IMR-90 (cell line): ENCODE data around the gene TM4SF5. TPM values are rescaled to one million over a fixed set of nuclear protein-coding genes. Genes with fewer than 3 reads are reported as not detected.

Experiments
- ATAC-seq: fragments of 200-7000 bp; cut with Tn5 transposase; 2 replicates; pipeline ENCODE4 v1.9.1; 2020; ENCODE audit warnings: low read depth, mild to moderate bottlenecking, moderate library complexity
- BruUV-seq: library from RNA; stranded (reverse); fragments of 400-500 nt; replicated peaks from 2 replicates; lab custom pipeline; 2021; lab: Mats Ljungman, UMichigan
- CTCF ChIA-PET: fragments of 300-600 bp; formaldehyde crosslinking; extraction: SDS; loops from one replicate; lab custom pipeline; 2021; ENCODE audit warnings: antibody characterized with exemption; lab: Yijun Ruan, JAX
- POLR2A ChIA-PET: fragments of 300-600 bp; sonication (Branson Sonifier 250); formaldehyde crosslinking; loops from one replicate; lab custom pipeline; 2022; ENCODE audit warnings: antibody characterized with exemption; ENCODE audit not compliant: unreplicated experiment; lab: Charles Lee
- DNase-seq: peaks from one replicate; pipeline ENCODE4 v3.0.0; 2013
- H2AFZ ChIP-seq: replicated peaks from 2 replicates; pipeline ENCODE3; 2013; ENCODE audit warnings: low read length, mild to moderate bottlenecking; ENCODE audit not compliant: poor library complexity
- H2AK5ac ChIP-seq: 2 replicates; pipeline ENCODE4 v1.6.1; 2013; ENCODE audit warnings: low read depth, low read length, inconsistent platforms
- H2AK9ac ChIP-seq: replicated peaks from 2 replicates; pipeline ENCODE3; 2013; ENCODE audit warnings: mild to moderate bottlenecking, low read depth, low read length, moderate library complexity; ENCODE audit not compliant: poor library complexity
- H2BK120ac ChIP-seq: 2 replicates; pipeline ENCODE4 v1.6.1; 2013; ENCODE audit warnings: low read depth, low read length, inconsistent platforms
- H2BK15ac ChIP-seq: 3 replicates; pipeline ENCODE4 v1.6.1; 2013; ENCODE audit warnings: low read depth, low read length, inconsistent platforms
- H2BK20ac ChIP-seq: 2 replicates; pipeline ENCODE4 v1.6.1; 2013; ENCODE audit warnings: low read depth, mild to moderate bottlenecking, inconsistent platforms, low read length, moderate library complexity
- H2BK5ac ChIP-seq: 2 replicates; pipeline ENCODE4 v1.6.1; 2013; ENCODE audit warnings: mild to moderate bottlenecking, low read depth, low read length, inconsistent platforms; ENCODE audit not compliant: poor library complexity, severe bottlenecking
- H3K14ac ChIP-seq: replicated peaks from 2 replicates; pipeline ENCODE4 v1.6.1; 2013; ENCODE audit warnings: low read depth, low read length, inconsistent platforms
- H3K18ac ChIP-seq: 2 replicates; pipeline ENCODE4 v1.6.1; 2013; ENCODE audit warnings: low read depth, low read length, control low read depth
- H3K23ac ChIP-seq: 2 replicates; pipeline ENCODE4 v1.6.1; 2013; ENCODE audit warnings: low read depth, low read length, inconsistent platforms
- H3K27ac ChIP-seq: 2 replicates; pipeline ENCODE4 v1.5.1; 2013; ENCODE audit warnings: mild to moderate bottlenecking, control low read depth, low read length; ENCODE audit not compliant: insufficient read depth
- H3K27me3 ChIP-seq: 2 replicates; pipeline ENCODE4 v1.6.1; 2013; ENCODE audit warnings: low read length; ENCODE audit not compliant: control insufficient read depth, insufficient read depth
- H3K36me3 ChIP-seq: 2 replicates; pipeline ENCODE4 v1.6.1; 2013; ENCODE audit warnings: low read length, mixed read lengths; ENCODE audit not compliant: control insufficient read depth, insufficient read depth
- H3K4ac ChIP-seq: 2 replicates; pipeline ENCODE4 v1.6.1; 2013; ENCODE audit warnings: low read depth, low read length, inconsistent platforms
- H3K4me1 ChIP-seq: 2 replicates; pipeline ENCODE4 v1.6.1; 2013; ENCODE audit warnings: low read length, mixed read lengths; ENCODE audit not compliant: control insufficient read depth, insufficient read depth
- H3K4me2 ChIP-seq: 2 replicates; pipeline ENCODE4 v1.6.1; 2013; ENCODE audit warnings: low read depth, mild to moderate bottlenecking, control low read depth, low read length, moderate library complexity
- H3K4me3 ChIP-seq: 2 replicates; pipeline ENCODE4 v1.5.1; 2013; ENCODE audit warnings: low read depth, mild to moderate bottlenecking, control low read depth, low read length, moderate library complexity; ENCODE audit not compliant: insufficient read depth
- H3K56ac ChIP-seq: 2 replicates; pipeline ENCODE4 v1.6.1; 2013; ENCODE audit warnings: low read length, inconsistent platforms; ENCODE audit not compliant: insufficient read depth; ENCODE audit errors: extremely low read depth
- H3K79me1 ChIP-seq, 2 experiments: 2 replicates each; pipeline ENCODE4 v1.6.1; 2013; ENCODE audit warnings: low read length in 2 of 2, inconsistent platforms in 1 of 2, low read depth in 1 of 2
- H3K9ac ChIP-seq: 2 replicates; pipeline ENCODE4 v1.6.1; 2013; ENCODE audit warnings: low read depth, low read length, control low read depth
- H3K9me1 ChIP-seq: 2 replicates; pipeline ENCODE4 v1.6.1; 2013; ENCODE audit warnings: low read length, inconsistent platforms; ENCODE audit not compliant: insufficient read depth
- H3K9me3 ChIP-seq: 2 replicates; pipeline ENCODE4 v1.6.1; 2013; ENCODE audit warnings: low read length; ENCODE audit not compliant: control insufficient read depth, insufficient read depth
- H4K20me1 ChIP-seq: 2 replicates; pipeline ENCODE4 v1.6.1; 2013; ENCODE audit warnings: low read length, inconsistent platforms; ENCODE audit not compliant: insufficient read depth
- H4K5ac ChIP-seq: 2 replicates; pipeline ENCODE4 v1.6.1; 2013; ENCODE audit warnings: mild to moderate bottlenecking, low read depth, low read length, control low read depth
- H4K8ac ChIP-seq, 2 experiments: 2 replicates each; pipeline ENCODE4 v1.6.1; 2013; ENCODE audit warnings: low read depth in 2 of 2, low read length in 2 of 2, control low read depth in 1 of 2, inconsistent platforms in 1 of 2
- H4K91ac ChIP-seq: 2 replicates; pipeline ENCODE4 v1.6.1; 2013; ENCODE audit warnings: low read depth, low read length, inconsistent platforms; ENCODE audit not compliant: insufficient read depth
- CEBPB ChIP-seq: IDR thresholded peaks from 2 replicates; pipeline ENCODE4 v1.6.1; 2012; ENCODE audit warnings: low read depth, low read length, improper control_type of control experiment
- MAZ ChIP-seq: IDR thresholded peaks from 2 replicates; pipeline ENCODE4 v1.6.1; 2012; ENCODE audit warnings: low read depth, mild to moderate bottlenecking, low read length, improper control_type of control experiment, moderate library complexity, borderline replicate concordance
- MXI1 ChIP-seq: IDR thresholded peaks from 2 replicates; pipeline ENCODE4 v1.6.1; 2012; ENCODE audit warnings: low read depth, mild to moderate bottlenecking, low read length, moderate library complexity, borderline replicate concordance
- POLR2A ChIP-seq: IDR thresholded peaks from 2 replicates; pipeline ENCODE4 v1.6.1; 2012; ENCODE audit warnings: mild to moderate bottlenecking, low read depth, low read length
- RAD21 ChIP-seq: IDR thresholded peaks from 2 replicates; pipeline ENCODE4 v1.6.1; 2012; ENCODE audit warnings: low read length, improper control_type of control experiment
- RCOR1 ChIP-seq: IDR thresholded peaks from 2 replicates; pipeline ENCODE4 v1.6.1; 2012; ENCODE audit warnings: mild to moderate bottlenecking, low read length, improper control_type of control experiment; ENCODE audit not compliant: insufficient replicate concordance
- RFX5 ChIP-seq: IDR thresholded peaks from 2 replicates; pipeline ENCODE4 v1.8.0; 2012; ENCODE audit warnings: low read depth, mild to moderate bottlenecking, low read length, moderate library complexity
- WGBS, 2 experiments: methylation state at CpG; one replicate each; pipeline versions ENCODE4 v1.1.5 to v1.1.7; 2013; ENCODE audit warnings: missing lambda C conversion rate in 2 of 2; ENCODE audit not compliant: insufficient read length in 1 of 2; ENCODE audit errors: extremely low coverage in 2 of 2; 5-methylcytosine and 5-hydroxymethylcytosine counted together
- dilution Hi-C: fragments of 300-500 bp; cut with HindIII; formaldehyde crosslinking; loops from one replicate; pipeline ENCODE4 v1.14.3; 2018; ENCODE audit warnings: low sequenced_read_pairs; ENCODE audit not compliant: unreplicated experiment
- in situ Hi-C: fragments of 300-500 bp; cut with MboI; formaldehyde crosslinking; loops from 3 replicates; pipeline ENCODE4 v1.14.3; 2019; ENCODE audit warnings: low sequenced_read_pairs, inconsistent platforms, mixed read lengths
- intact Hi-C: fragments of 100-400 bp; cut with micrococcal nuclease; formaldehyde crosslinking; loops from 2 replicates; pipeline ENCODE4 v1.10.0; 2022
- polyA plus RNA-seq, 3 experiments: library from polyadenylated mRNA; depleted of rRNA; stranded (reverse); fragments of >200 nt; gene quantifications; 2 replicates each; pipeline ENCODE4 v1.2.3, GENCODE V29; 2012; ENCODE audit warnings: low replicate concordance in 1 of 3
- total RNA-seq: library from RNA; depleted of rRNA; stranded (reverse); fragments of >200 nt; gene quantifications from 2 replicates; pipeline ENCODE4 v1.2.3, GENCODE V29; 2012
- TF ChIP-seq, protein P1 (sequence below): conservative IDR thresholded peaks from 2 replicates; pipeline ENCODE4 v1.5.1; 2012; ENCODE audit warnings: mild to moderate bottlenecking, low read depth, low read length, improper control_type of control experiment
- TF ChIP-seq, protein P2 (sequence below): fragments of 150-350 bp; IDR thresholded peaks from 2 replicates; pipeline ENCODE4 v1.6.1; 2017; ENCODE audit warnings: mild to moderate bottlenecking, antibody characterized with exemption, low read length, low read depth

Gene TM4SF5
- total and polyA plus RNA-seq, 2 of the 4 experiments (the other 2 are of a cell fraction): not detected

DNA sequence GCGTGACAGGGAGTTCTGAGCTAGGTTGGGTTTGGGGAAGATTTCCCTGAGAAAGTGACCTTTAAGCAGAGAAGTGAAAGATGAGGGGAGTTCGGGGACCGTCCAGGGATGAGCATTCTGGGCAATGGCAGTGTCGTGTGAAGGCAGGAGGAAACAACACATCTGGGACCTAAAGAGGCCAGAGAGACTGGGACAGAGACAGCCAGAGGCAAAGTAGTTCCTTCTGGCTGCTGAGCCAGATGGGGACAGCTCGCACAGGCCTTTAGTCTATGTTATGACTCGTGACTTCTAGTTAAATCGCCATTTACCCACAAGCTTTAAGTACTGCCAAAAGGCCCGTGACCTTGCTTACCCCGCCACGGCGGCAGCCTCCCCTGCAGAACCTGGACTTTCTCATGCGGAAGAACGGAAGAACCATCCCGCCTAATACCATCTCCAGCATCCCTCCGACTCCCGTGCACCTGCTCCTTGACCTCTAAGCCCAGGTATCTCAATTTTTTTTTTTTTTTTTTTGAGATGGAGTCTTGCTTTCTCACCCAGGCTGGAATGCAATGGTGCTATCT, 48.9 kb upstream of the TM4SF5 start:
- intact Hi-C loops (no loop called here), in situ Hi-C loops (no loop called here)
- CTCF ChIA-PET: no interaction called here

More for the DNA sequence above, 48.9 kb upstream of the TM4SF5 start:
- H4K91ac ChIP-seq: no peak overlapping the region
- no peaks in the 10 kb centered on the region for H3K36me3 ChIP-seq
- no peak overlapping the region for H3K4me2 ChIP-seq
- no peak overlapping the region for H2BK15ac ChIP-seq
- no peak overlapping the region for H2BK120ac ChIP-seq
- no peak overlapping the region for H2BK20ac ChIP-seq
- H3K27ac ChIP-seq: no peak overlapping the region
- H2AK5ac ChIP-seq: no peak overlapping the region; the same call in 1 of the 2 replicates
- no peak overlapping the region for H3K18ac ChIP-seq
- H4K8ac ChIP-seq: no peak overlapping the region
- H2AK9ac ChIP-seq: no peak overlapping the region
- H4K5ac ChIP-seq: no peak overlapping the region; the same call in 1 of the 2 replicates
- no peak overlapping the region for H2BK5ac ChIP-seq
- H3K14ac ChIP-seq: no peak overlapping the region
- no peak overlapping the region for H3K4me3 ChIP-seq
- dilution Hi-C loops: no loop called here
- H3K56ac ChIP-seq: no peak overlapping the region
- ATAC-seq (no peak), DNase-seq (no peak)
- H3K4me1 ChIP-seq: peaks cover 5% of the 10 kb centered on the region
- no peak overlapping the region for H3K9ac ChIP-seq
- POLR2A ChIA-PET: no interaction called here
- H3K9me3 ChIP-seq: no peaks in the 10 kb centered on the region
- H3K4ac ChIP-seq: no peak overlapping the region
- H4K20me1 ChIP-seq: 0 out of 2 replicates have a peak, but pooled peaks cover 3% of the 10 kb centered on the region
- WGBS, 2 experiments: 84% methylated on average over 7 of the region's 16 CpGs; no CpG with 5 or more reads in 1 of the 2 experiments
- no TSS peak for BruUV-seq
- no peaks in the 10 kb centered on the region for H3K79me1 ChIP-seq
- TF ChIP-seq CEBPB (no peak), RAD21 (no peak), RCOR1 (no peak), RFX5 (no peak), POLR2A (no peak), MAZ (no peak), MXI1 (no peak)
- TF ChIP-seq, protein P1, sequence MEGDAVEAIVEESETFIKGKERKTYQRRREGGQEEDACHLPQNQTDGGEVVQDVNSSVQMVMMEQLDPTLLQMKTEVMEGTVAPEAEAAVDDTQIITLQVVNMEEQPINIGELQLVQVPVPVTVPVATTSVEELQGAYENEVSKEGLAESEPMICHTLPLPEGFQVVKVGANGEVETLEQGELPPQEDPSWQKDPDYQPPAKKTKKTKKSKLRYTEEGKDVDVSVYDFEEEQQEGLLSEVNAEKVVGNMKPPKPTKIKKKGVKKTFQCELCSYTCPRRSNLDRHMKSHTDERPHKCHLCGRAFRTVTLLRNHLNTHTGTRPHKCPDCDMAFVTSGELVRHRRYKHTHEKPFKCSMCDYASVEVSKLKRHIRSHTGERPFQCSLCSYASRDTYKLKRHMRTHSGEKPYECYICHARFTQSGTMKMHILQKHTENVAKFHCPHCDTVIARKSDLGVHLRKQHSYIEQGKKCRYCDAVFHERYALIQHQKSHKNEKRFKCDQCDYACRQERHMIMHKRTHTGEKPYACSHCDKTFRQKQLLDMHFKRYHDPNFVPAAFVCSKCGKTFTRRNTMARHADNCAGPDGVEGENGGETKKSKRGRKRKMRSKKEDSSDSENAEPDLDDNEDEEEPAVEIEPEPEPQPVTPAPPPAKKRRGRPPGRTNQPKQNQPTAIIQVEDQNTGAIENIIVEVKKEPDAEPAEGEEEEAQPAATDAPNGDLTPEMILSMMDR: no peak
- TF ChIP-seq, protein P2, sequence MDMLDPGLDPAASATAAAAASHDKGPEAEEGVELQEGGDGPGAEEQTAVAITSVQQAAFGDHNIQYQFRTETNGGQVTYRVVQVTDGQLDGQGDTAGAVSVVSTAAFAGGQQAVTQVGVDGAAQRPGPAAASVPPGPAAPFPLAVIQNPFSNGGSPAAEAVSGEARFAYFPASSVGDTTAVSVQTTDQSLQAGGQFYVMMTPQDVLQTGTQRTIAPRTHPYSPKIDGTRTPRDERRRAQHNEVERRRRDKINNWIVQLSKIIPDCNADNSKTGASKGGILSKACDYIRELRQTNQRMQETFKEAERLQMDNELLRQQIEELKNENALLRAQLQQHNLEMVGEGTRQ: no peak
- no peak overlapping the region for H2AFZ ChIP-seq
- peaks cover 6% of the 10 kb centered on the region for H3K27me3 ChIP-seq
- peaks cover 5% of the 10 kb centered on the region for H3K9me1 ChIP-seq
- H3K23ac ChIP-seq: no peak overlapping the region
